GM12872 (cell line): ENCODE measurements around the gene COP1.

Experiments
- TF ChIP-seq, protein P1 (sequence below): IDR thresholded peaks from 3 replicates; pipeline ENCODE4 v1.5.1; 2011; ENCODE audit warnings: low read depth, mild to moderate bottlenecking, low read length, moderate library complexity; ENCODE audit not compliant: insufficient read depth

The COP1 gene

DNA sequence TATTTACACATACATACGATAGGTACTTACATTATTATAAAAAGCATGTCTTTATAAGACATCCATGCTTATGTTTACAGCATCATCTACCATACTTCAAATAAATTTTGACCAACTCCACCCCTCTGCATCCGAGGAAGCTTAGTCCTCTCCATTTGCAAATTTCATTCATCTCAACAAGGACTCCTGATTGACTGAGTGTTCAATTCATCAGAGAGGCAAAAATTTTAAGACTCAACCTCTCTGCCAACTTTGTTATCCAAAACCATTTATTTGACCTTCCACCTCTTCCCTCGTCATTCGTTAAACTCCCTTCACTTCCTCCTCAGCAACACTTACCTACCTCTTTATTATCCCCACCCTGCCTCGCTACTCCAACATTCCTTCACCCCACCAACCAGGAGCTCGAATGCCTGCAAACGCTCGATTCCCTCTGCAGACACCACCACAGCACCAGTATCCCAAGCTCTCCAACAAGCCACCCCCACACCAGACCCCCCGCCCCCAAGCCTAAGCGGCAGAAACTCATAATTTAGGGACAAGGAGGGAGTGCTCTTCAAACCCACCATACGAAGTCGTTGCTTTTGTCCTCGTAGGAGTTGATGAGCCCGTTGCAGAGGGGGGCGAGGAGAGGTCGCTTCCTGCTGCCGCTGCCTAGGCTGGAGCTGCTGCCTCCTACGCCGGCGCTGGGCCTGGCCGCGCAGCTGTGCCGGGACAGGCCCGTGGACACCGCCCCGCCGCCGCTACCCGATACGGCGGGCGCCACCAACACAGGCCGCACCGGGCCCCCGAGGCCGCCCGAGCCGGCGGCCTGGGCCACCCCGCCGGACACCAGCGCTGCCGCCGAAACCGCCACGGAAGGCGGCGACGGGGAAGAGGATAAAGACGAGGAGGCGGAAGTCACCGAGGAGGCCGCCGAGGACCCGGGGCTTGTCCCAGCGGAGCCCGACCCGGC is 803 bp downstream of the COP1 start:
- TF ChIP-seq, protein P1, sequence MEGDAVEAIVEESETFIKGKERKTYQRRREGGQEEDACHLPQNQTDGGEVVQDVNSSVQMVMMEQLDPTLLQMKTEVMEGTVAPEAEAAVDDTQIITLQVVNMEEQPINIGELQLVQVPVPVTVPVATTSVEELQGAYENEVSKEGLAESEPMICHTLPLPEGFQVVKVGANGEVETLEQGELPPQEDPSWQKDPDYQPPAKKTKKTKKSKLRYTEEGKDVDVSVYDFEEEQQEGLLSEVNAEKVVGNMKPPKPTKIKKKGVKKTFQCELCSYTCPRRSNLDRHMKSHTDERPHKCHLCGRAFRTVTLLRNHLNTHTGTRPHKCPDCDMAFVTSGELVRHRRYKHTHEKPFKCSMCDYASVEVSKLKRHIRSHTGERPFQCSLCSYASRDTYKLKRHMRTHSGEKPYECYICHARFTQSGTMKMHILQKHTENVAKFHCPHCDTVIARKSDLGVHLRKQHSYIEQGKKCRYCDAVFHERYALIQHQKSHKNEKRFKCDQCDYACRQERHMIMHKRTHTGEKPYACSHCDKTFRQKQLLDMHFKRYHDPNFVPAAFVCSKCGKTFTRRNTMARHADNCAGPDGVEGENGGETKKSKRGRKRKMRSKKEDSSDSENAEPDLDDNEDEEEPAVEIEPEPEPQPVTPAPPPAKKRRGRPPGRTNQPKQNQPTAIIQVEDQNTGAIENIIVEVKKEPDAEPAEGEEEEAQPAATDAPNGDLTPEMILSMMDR = no peak

DNA sequence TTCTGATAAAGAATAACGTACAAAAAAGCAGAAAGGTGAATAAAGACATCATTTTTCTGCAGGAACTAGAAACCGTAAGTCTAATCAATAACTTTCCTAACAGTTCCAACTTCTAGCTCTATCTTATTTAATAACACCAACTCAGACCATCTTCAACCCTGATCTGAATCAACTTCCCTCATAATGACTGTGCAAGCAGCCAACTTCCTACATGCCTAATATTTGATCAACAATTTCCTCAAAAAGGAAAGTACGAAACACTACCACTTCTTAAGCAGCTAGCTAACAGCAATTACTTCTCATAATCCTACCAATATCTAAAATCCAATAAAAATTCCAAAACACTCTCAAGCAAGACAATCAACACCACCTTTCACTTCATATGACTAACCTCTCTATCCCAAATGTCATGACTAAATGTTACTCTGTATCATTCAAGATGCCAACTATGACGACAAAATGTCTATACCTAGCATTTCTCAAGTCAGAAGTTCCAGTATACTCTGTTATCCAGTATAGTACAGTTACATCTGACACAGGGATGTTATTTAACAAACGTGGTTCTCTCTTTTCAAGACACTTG is 1.7 kb downstream of the COP1 start:
- TF ChIP-seq, protein P1 = no peak

GRCh38 chr1:176203735-176204134 is 3.4 kb downstream of the COP1 start:
- TF ChIP-seq, protein P1 = no peak

DNA sequence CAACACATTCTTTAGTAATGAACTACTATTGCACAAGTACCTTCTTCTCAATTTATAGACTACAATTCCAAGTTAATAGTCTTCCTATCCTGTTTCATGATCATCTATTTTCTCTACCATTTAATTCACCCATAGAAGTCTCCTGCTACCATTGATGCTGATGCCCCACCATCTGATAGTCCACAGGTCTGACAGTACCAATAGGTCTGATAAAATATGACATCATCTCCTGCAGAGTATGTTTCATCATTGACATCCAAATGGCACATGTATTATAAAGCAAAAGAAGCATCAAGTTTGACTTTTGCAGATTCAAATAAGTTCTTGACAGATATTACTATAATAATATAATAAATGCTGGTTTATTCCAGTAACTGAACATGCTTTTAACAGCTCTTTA is 5.5 kb downstream of the COP1 start:
- TF ChIP-seq, protein P1 = no peak

GRCh38 chr1:176199707-176200106 is 7.4 kb downstream of the COP1 start:
- TF ChIP-seq, protein P1 = no peak

- TF ChIP-seq, protein P1 = no peak
Observed at GRCh38 chr1:176198413-176198812, 8.7 kb downstream of the COP1 start.

DNA sequence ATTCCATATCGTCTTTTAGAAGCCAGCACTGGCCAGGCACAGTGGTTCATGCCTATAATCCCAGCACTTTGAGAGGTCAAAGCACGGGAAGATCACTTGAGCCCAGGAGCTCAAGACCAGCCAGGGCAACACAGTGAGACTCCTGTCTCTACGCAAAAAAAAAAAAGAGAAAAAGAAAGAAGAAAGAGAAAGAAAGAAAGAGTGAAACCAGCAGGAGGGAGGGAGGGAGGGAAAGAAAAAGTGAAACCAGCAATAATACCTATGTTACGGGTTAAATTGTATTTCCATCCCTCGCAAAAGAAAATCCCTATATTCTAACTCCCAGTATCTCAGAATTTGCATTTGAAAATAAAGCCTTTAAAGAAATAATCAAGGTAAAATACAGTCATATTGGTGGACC is 10.4 kb downstream of the COP1 start:
- TF ChIP-seq, protein P1 = no peak
